Measurements from ENCODE around the gene BID.
"Not testable (repeated sequence)": the region's sequence is repeated elsewhere in the genome, so short reads cannot be mapped to it uniquely, and the experiment has no call there.

BID gene

DNA sequence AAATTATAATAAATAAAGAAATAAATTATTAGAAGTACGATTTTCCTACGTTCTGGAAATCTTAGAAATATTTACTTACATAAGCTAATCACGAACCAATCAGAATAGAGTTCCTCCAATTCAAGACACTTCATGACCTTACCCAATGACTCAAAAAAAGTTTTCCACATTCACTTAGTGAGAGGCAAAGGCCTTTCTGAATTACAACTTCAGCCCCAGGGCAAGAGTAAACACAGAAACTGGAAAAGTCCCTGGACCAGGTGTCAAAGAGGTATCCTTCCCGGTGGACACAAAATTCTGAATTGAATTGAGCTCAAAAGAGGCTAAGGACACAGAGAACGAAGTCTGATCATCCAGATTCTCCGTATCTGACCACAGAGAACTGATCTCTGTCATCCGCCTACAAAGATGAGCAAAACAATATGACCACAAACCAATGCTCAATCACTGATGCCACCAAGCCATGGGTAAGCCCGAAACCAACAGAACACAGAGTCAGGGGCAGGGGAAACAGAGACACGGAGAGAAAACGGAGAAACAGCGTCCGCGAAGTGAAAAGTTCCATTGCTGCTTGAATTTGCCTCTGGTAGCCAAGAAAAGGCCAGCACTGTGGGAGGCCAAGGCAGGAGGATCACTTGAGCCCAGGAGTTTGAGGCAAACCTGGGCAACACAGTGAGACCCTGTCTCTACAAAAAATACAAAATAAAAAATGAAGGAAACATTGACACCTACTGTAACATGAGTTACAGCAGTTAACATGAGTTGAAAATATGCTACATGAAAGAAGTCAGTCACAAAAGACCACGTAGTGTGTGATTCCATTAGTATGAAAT lies 6.8 kb downstream of the BID start:
- no peak for DNase-seq

DNA sequence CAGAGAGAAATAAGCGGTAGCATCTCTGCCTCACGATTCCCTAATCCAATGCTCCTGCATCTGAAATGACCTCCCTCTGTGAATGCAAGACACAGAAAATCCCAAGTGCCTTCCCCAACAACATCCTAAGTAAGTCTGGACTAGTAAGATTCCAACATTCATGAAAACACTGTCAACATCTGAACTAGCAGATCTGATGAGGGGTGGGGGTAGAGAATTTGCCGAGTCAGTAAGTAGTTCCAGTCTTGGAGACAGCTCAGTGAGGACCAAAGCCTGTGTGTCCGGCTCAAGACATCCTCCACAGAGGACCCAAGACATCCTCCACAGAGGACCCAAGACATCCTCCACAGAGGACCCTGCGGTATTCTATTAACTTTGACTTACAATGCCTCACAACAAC lies 9.4 kb downstream of the BID start:
- DNase-seq = not testable (repeated sequence)

DNA sequence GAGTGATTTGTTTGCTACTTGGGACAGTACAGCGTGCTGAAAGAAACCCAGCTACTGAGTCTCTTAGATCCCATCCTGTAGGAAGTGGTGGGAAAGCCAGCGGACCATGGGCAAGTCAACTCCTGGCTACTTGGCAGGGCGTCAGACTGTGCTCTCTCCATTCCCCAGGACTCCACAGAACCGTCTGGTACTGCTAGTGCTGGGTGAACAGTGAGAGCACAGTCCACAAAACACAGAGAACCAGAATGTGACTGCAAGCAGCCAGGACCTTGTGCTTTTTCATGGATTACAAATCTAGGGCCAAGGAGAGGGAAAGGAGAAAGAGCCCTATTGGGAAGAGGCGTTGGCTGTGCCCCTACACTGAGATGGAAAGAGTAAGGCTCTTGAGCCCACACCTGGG lies 10.2 kb downstream of the BID start:
- DNase-seq = no peak

DNA sequence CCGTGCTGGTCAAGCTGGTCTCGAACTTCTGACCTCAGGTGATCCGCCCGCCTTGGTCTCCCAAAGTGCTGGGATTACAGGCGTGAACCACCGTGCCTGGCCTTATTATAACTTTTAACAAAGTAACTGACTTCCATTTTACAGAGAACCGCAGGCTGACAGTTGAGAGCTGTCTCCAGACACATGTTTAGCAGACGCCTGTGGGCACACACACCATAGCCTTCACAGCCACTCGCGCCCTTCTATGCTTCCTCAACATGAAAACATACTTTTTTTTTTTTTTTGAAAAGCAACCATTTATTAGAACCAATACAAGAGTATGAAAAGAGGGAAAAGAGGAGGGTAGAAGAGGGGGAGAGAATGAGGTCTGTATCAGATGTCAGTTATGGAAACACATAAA lies 10.8 kb downstream of the BID start:
- not testable (repeated sequence) for DNase-seq

DNA sequence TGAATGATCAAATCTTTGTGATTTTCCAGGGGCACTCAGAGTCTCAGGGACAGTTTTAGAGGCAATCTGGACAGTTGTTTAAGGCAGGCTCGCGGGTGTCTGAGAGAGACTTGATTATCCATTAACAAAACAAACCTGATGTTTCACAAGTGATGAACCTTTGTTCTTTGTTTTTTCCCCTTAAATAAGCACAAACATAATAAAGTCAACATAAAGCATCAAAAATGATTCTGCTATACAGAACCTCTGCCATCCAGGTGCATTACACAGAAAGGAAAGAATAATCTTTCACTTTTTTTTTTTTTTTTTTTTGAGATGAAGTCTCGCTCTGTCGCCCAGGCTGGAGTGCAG lies 13.2 kb downstream of the BID start:
- DNase-seq = no peak

DNA sequence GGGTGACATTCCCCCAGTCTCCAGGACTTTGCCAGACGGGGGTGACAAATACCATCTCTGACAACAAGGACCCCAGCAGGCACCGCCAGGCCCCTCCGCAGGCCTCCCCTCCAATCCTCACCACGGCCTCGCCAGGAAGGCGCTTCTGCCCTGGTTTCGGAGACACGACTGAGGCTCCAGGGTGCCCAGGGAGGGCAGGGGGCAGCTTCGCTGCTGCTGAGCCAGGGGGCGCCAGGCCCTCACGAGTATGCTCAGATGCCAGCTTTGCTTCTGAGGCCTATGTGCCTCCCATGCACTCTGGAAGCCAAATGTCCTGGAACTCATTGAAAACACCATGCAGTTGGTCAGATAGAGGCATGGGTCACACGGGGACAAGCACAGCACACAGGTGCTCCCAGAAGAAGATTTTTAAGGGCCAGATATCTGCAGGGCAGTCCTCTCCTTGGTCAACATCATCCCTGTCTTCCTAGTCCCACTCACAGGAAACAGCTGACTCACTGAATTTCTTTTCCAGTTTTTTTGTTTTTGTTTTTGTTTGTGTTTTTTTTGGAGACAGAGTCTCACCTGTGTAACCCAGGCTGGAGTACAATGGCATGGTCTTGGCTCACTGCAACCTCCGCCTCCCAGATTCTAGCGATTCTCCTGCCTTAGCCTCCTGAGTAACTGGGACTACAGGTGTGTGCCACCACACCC lies 19.9 kb downstream of the BID start:
- no peak for DNase-seq

DNA sequence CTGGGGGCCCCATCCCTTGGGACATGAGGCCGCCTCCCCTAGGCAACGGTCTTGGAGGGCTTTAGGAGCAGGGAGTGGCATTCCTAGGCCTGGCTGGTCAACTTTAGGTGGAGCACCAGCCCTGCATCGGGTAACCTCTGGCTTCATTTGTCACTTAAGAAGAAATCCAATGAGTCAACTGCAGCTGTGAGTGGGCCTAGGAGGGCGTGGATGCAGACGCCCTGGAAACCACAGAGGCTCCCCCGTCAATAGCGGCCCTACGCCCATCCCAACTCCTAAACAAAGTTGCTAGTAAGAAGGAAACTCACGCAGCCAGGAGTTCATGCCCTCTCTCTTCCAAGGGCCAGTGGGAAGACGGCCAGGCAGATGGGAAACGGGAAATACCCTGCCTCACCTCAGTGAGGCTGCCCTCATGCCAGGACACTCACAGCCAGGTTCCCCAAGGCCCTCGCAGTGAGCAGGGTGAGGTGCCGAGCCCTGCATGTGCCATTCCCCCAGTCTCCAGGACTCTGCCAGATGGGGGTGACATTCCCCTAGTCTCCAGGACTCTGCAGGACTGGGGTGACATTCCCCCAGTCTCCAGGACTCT lies 20.8 kb downstream of the BID start:
- DNase-seq = no peak

DNA sequence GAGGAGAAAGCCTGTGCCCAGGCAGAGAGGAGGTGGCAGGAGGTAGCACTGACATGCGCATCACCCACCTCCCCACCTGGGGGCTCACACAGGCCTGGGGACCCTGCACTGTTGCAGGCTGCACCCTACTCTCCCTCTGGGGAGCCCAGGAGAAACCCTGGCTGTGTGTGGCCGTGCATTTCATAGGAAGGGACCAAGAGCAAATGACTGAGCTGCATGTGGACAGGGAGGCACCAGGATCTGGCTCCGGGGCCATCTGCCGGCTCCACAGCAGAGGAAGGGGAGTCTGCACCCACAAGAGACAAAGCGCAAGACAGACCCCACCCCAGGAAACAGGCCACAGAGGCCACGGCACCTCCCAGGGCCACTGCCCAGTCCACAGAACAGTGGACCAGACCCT lies 22.7 kb downstream of the BID start:
- DNase-seq = no peak

DNA sequence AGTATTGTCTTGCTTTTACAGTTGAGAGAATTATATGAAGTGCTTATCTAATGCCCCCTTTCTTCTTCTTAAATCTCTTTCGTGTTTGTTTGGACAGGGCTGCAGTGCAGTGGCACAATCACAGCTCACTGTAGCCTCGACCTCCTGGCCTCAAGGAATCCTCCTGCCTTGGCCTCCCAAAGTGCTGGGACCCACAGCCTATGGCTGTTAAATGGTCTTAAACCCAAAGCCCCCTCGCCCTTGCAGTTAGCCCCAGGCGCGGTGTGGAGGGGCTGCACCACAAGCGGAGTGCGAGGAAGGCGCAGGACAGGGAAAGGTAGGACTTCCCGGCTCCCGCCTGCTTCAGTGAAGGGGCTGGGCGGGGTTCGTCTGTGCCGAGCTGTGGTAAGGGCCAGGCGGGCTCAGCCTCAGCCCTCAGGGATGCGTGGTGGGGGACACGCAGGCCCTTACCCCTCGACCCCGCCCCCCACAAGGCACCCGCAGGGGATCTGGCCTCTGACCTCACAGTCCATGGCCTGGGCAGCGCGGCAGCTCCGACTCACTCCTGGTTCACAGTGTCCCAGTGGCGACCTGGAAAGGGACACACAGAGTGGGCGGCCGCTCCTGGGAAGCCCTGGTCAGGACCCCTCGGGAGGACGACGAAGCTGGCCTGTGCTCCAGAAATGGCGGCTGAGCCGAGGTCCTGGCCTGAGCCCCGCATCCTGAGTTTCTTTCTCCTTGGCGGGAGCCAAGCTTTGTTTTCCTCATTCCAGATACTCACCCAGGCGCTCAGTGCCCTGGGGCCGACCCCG lies 24.5 kb downstream of the BID start:
- no peak for DNase-seq

DNA sequence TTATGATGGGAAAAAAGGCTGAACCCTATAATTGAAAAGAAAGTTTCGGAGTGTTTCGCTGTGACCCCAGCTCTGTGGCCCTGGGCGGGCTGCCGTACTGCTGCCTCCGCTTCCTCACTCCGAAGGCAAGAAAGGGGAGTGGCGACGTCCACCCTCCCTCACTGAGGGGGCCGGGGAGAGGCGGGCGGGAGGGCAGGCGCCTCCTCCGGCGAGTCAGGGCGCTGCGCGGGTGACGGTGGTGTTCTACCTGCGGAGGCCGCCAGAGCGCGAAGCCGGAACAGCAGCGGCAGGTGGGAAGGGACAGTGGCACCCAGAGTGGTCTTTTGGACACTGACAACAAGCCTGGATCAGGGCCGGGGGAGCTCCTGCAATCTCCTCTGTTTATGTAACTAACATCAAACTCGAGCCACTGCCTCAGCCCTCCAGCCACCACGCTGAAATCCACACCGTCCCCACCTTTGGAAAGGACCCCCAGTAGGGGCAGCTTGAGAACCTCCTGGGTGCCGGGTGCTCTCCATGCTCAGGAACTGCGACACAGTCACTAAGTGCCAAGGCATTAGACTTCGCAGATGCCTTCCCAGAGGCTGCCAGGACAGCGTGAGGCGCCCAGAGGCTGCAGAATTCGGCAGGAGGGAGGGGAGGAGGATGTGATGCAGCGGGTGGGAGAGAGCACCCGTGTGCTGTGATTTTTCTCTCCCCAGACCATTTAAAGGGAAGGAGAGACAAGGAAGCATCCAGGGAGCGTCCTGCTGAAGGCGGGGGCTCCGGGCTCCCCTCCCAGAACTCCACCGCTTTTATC lies 25.5 kb downstream of the BID start:
- DNase-seq = no peak

DNA sequence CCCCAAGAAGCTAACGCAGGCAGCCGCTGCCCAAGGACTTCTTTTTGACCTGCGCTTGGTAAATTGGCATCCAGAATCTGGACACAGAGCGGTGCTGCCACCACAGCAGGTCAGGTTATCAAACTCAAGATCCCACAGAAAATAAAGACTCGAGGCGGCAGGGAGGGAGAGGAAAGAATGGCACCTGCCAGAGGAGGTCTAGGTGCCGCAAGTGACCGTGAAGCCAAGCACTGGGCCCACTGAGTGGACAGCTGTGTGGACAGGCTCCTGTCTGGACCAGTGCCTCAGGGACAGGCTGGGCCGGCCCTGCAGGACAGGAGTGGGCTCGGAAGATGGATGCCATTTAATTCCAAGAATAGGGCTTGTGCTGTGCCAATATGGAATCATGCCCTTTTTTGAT lies 27.4 kb downstream of the BID start:
- DNase-seq = no peak

DNA sequence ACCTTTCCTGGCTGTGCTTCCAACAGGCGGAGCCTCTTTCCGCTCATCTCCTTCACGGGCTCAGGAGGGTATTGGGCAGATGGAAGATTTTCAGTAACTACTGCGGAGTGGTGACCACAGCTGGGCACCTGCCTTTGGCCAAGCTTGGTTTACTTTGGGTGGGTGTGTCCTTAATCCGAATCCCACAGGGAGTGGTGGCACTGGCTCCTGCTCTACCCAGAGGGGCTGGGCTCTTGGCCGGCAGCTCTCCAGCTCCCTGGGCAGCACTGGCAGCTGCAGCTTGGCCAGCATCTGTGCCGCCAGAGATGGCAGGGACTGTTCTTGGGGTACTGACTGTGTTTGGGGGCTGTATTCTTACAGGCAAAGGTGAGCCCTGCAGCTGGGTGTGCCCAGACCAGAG lies 29.8 kb downstream of the BID start:
- DNase-seq = no peak

DNA sequence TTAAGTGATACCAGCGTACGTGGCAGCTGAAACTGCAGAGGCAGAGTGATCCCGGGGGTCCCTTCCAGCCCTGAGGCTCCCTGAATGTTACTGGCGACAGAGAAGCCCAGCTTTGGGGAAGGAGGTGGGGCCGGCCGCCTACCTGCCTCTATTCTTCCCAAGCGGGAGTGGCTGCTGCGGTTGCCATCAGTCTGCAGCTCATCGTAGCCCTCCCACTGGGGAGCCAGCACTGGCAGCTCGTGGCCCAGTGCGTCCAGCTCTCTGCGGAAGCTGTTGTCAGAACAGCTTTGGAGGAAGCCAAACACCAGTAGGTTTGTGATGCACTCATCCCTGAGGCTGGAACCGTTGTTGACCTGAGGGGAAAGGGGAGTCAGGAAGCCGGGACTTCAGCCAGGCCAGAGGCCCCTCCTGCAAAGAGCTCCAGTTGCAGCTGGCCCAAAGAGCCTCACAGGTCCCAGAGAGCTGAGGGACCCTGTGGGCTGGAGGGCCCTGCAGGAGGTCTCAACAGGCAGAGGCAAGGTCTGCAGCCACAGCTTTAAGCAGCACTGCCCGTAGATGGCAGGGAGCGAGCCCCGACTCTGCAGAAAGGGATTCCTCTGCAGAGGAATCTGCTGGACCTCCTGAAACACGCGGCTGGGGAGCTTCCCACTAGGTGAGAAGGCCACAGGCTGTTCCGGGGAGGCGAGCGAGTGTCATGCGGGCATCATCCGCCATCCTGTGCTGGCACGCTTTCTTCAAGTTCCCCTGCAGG lies 30.4 kb downstream of the BID start:
- no peak for DNase-seq

DNA sequence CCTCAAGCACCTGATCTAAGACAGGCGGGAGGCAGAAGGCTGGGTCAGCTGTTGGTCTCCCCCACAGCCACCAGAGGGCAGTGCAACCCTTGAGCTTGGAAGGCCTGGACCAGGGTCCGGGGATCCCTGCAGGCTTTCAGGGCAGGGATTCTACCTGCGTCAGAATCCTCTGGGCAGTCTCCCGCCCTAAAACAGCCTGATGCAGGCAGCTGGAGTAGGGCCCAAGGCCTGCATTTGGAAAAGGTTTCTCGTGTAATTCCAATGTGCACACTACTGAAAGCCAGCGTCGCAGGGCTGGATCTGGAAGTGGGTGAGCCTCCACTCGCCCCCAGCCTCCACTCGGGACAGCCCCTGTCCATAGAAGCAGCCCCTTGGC lies 31.8 kb downstream of the BID start:
- peak; percentile 49 for DNase-seq

DNA sequence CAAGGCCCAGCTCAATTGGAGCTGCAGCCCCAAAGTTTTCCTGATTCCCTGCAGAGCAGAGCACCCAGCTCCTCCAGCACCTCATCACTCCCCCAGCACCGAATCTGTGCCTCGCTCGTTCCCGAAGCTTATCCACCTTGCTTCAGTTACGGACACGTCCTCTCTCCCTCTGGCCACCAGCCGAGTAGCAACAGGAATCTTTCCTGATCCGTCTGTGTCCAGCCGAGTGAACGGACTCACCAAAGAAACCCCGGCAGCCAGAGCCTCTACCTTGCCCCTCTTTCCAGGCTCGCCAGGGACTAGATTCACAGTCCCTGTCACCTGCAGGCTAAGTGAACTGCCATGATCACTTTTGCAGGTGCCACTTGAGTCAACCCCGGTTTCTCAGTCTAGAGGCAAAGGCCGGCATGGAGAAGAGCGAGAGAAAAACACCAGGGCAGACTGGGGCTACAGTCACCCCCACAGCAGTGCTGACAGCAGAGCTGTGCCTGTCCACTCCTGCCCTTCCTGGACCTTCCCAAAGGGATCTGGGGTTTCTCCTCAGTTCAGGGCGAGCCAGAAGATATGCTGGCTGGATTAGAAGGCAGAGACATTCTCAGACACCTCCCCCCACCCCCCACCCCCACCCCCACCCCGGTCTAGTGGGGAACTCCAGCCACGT lies 32.3 kb downstream of the BID start:
- DNase-seq = no peak

DNA sequence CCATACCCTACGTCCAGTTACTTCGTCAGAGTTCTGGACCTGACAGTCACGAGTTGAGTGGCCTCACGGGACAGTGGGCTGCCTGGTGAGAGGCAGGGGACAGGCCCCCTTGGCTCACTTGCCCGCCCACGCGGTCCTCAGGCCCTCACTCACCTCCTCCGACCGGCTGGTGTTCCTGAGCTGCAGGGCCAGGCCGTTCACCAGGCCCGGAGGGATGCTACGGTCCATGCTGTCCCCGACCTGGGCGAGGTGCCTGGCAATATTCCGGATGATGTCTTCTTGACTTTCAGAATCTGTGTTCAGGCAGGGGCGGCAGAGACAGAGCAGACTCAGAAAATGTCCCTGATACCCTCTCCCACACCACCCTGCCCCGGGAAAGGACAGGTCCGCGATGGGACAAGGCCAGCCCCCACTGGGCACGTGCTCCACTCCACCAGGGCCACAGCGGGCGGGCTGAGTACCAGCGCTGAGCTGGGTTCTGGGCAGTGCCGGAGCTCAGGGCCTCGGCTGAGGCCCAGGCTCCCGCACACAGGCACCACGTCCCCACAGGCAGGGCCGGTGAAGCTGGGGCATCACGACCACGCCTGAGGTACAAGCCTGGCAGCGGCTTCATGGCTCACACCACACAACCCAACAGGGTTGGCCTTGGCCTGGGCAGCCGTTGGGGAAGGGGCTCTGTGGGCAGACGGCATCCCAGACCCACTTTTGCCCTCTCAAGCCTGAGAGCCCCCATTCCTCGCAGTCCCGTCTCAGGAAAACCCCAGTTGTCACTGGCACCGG lies 34.9 kb downstream of the BID start:
- DNase-seq = no peak

DNA sequence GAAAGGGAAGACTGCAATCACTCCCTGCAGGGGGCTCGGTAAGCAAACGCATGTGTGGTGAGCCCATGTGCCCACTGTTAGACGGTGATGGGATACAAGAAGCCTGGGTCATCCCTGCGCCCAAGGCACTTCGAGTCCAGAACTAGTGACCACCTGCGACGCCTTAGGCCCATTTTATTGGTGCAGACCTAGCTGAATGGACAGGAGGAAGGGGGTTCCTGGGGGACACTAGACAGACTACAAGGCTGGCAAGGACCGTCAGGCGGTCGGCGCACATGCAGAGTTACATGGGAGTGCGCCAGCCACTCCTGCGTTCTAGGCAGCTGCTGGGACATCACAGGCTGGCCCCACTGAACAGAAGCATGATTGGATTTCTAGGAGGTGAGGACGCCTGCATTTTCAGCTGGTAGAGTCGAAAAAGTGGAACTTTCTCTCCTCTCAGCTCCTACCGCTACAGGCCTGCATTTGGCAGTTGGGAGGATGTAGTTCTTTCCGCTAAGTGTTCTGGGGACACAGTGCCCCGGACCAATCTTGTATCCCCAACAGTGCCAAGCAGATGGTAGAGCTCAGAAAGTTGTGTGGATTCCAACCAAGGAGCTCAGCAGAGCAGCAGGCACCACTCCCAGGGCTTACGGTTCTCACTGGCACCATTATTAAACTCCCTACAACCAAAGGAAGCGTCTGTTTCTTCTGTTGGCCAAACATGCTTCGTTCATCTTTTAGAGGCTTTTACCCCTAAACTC lies 35.7 kb downstream of the BID start:
- DNase-seq = no peak

DNA sequence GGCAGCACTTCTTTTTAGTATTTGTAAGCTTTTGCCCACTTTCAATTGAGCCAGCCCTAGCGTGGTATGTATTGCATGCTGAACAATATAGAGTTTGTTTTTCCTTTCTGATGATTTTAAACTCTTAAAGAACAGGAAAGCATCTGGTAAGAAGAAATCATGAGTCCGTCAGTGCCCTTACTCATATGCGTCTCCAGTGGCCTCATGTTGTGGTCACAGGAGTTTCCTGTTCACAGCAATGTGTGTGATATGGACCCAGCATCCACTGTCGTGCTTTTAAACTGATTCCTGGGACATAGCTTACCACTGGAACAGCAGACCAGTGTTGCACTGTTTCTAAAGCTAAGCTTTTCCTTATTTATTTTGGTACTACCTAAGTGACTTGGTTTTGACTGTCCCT lies 40.1 kb downstream of the BID start:
- DNase-seq = no peak

DNA sequence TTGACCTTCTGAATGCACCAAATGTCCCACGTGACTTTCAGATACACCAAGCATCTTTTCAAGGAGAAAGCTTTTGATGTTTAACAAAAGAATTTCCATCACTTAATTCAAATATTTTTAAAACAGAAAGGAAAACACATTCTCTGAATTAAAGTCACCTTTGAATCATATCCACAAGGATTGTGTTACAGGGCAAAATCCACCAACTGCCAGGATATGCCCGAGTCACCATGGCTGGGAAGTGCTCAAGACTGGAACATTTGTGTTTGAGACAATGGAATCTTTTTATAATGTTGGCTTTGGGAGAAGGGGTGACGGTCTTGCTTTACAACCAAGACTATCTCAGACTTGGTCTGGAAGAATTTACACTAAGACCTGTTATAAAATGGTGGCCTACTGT lies 40.8 kb downstream of the BID start:
- no peak for DNase-seq
